ENCODE results near the gene SLC5A4.
"Not testable (repeated sequence)": the region's sequence is repeated elsewhere in the genome, so short reads cannot be mapped to it uniquely, and the experiment has no call there.

The SLC5A4 gene

GRCh38 chr22:32199961-32200360 lies 55.2 kb downstream of the SLC5A4 start:
- DNase-seq (ENCODE audit: low read depth): no peak

DNA sequence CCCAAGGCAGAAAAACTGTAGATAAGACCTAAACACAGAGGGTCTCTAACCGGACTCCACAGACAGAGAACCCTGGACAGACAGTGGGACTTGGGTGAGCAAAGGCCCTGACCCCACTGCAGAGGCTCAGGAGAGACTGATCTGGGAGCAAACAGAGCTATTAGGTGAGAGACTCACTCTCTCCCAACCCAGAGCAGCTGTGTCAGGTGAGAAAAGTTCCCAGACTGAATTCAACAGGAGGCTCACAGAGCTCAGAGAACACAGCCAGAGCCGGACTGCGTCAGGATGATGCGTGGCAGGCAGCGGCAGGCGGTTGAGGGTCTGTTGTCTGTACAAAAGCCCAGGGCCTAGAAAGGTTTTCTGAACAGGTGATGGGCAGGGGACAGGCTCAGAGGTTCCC lies 55.8 kb downstream of the SLC5A4 start:
- DNase-seq (ENCODE audit: low read depth): no peak

- not testable (repeated sequence) for DNase-seq (ENCODE audit: low read depth)
These were observed 57.5 kb downstream of the SLC5A4 start for GRCh38 chr22:32197553-32198226.

GRCh38 chr22:32195900-32196299 lies 59.2 kb downstream of the SLC5A4 start:
- not testable (repeated sequence) for DNase-seq (ENCODE audit: low read depth)

GRCh38 chr22:32193346-32193745 lies 61.8 kb downstream of the SLC5A4 start:
- DNase-seq (ENCODE audit: low read depth): not testable (repeated sequence)

DNA sequence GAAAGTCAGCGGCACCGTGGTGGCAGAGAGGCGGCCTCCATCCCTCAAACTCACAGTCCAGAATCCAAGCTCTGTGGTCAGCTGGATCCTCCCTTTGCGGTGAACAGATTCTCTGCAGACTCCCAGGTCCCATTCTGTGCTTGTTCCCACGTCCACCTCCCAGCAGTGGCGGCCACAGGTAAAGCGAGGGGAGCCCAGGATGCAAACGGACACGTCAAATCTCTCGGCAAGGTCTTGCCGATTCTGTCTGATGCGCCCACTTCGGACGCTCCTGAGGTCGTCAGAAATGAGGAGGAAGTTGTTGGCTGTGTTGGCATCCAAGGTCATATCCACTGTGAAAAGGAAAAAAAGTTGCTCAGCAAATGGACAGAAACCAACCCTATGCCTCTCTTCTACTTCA lies 64.1 kb downstream of the SLC5A4 start:
- not testable (repeated sequence) for DNase-seq (ENCODE audit: low read depth)

- no peak for DNase-seq (ENCODE audit: low read depth)
These were observed 69.3 kb downstream of the SLC5A4 start for GRCh38 chr22:32185821-32186220.

GRCh38 chr22:32183625-32184024 lies 71.5 kb downstream of the SLC5A4 start:
- no peak for DNase-seq (ENCODE audit: low read depth)

GRCh38 chr22:32181043-32181442 lies 74.1 kb downstream of the SLC5A4 start:
- no peak for DNase-seq (ENCODE audit: low read depth)

DNA sequence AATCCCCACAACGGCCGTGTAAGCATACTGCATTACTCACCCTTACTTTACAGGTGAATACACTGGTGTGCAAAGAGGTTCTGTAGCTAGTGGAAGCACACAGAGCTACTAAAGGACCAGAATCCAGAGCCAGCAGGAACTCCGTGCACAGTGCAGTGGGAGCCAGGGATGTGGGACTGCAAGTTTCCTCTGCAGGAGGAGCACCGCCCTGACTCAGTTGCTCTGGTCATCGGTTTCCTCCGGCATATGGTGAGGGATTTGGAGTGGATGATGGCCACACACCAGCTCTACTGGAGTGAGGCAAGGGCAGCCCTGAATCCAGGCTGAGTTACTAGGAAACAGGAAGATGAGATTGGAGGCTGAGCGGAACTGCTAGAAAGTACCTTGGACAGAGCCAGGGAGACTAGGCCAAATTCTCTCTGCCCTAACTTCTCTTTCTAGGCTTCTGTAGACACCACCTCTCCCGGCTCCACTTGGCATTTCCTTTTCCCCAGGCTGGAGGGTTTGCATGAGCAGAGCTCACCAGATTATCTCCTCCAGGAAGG lies 77.9 kb downstream of the SLC5A4 start:
- no peak for DNase-seq (ENCODE audit: low read depth)

DNA sequence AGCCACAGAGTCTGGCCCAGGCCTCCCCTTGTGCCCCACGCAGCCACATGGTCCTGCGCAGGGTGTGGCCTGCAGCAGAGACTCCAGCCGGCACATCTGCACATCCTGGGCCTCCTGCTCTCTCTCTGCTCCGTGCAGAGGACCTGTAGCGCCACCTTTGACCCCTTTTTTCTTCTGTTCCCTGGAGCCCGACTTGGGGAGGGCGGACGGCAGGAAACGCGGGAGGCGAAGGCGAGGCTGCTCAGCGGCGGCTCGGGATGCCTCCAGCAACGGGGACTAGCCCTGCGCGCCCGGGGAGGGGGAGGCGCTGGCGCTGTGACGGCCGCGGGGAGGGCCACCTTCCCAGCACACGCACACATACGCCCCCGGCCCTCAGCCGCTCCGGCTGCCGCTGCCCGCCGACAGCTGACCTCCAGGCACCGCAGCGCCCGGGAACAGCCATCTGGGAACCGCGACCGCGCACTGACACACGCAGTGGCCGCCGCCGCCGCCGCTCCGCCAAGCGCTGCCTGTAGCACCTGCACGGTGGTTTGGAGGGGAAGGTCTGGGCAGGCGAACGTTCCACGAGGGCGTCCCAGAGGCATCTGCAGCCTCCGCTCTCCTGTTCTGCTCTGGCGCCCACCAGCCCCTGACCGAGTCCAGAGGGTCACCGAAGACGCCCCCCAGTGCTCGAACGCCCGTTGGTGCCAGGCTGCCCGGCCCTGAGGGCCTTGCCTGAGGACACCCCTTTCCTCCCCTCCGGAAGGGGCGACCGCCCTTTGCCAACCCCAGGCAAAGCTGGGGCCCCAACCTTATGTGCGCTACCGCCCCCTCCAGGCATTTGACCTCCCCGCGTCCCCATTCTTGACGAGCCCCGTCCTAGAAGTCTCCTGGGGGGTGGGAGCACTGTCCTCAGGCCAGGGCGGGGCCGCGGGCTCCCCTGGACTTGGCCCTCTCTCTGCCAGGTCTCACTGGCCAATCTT lies 79.2 kb downstream of the SLC5A4 start:
- DNase-seq (ENCODE audit: low read depth): no peak

DNA sequence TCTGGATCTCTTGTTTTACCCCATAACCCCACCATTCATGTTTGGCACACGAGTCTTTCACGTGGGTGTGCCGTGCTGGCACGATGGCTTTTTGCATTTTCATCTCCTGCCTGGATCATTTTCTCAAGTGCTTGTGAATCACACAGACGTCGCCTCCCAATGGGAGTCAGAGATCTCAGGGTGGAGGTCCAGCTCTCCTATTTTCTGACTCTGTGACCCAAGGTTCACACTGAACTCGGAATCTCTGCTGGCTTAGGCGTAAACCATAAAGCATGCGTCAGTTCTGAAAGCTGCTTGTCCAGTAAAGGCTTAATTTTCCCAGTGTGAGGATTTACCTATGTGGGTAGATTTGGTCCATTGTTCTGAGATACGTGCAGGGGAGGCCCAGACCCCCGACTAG lies 80.0 kb downstream of the SLC5A4 start:
- no peak for DNase-seq (ENCODE audit: low read depth)

All from CMK (cell line).